DOHH2 (cell line): ENCODE measurements around the gene SHROOM3.

Source experiments
- EZH2phosphoT487 ChIP-seq: fragments of 200-600 bp; sonication (generic); IDR thresholded peaks from 2 replicates; pipeline ENCODE4 v1.6.1; 2017; ENCODE audit warnings: borderline replicate concordance, mild to moderate bottlenecking, antibody characterized with exemption, low read length, moderate library complexity, mixed read lengths
- TF ChIP-seq, protein P1 (sequence below): fragments of 200-600 bp; sonication (generic); IDR thresholded peaks from one replicate; pipeline ENCODE4 v1.5.1; 2014; ENCODE audit warnings: antibody characterized with exemption, mild to moderate bottlenecking, low read depth, low read length; ENCODE audit not compliant: poor library complexity, severe bottlenecking

DNA sequence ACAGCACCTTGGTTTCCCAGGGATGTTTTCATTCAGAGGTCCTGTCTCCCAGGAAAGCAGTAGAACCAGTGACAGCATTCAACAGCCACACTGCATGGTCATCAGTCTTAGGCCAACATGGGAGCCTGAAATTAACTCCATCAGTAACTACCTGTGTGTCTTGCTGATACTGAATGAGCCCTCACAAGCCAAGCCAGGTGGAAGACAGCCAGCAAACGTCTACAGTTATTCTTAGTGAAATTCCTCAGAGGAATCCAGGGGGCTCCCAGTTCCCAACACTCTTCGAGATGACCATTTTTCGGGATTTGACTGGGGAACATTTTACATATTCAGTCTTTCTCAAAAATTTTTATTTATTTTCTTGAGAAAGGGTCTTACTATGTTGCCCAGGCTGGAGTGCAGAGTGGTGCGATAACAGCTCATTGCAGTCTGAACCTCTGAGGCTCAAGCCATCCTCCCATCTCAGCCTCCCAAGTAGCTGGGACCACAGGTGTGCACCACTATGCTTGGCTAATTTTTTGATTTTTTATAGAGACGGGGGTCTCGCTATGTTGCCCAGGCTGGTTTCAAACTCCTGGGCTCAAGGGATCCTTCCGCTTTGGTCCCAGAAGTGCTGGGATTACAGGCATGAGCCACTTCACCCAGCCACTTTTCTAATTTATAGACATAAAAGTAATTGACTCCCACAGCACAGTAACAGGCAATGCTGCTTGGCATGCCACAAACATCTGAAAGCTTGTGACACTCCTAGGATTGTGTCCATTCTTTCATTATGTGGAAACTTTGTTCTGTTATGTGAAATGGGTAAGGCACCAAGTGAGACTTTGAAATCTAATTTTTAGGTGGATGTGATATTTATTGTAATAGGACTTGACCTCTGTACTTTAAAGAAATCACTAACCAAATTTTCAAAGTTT, 346.0 kb downstream of the SHROOM3 start:
- TF ChIP-seq, protein P1, sequence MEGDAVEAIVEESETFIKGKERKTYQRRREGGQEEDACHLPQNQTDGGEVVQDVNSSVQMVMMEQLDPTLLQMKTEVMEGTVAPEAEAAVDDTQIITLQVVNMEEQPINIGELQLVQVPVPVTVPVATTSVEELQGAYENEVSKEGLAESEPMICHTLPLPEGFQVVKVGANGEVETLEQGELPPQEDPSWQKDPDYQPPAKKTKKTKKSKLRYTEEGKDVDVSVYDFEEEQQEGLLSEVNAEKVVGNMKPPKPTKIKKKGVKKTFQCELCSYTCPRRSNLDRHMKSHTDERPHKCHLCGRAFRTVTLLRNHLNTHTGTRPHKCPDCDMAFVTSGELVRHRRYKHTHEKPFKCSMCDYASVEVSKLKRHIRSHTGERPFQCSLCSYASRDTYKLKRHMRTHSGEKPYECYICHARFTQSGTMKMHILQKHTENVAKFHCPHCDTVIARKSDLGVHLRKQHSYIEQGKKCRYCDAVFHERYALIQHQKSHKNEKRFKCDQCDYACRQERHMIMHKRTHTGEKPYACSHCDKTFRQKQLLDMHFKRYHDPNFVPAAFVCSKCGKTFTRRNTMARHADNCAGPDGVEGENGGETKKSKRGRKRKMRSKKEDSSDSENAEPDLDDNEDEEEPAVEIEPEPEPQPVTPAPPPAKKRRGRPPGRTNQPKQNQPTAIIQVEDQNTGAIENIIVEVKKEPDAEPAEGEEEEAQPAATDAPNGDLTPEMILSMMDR = no peak
- TF ChIP-seq EZH2phosphoT487 = no peak
